ENCODE results near the gene CDC42. TPM values are rescaled to one million over a fixed set of nuclear protein-coding genes. Genes with fewer than 3 reads are reported as not detected.

The CDC42 gene
- total and polyA plus RNA-seq, 2 donors (not counting 1 experiment from before 2014, with no cell fraction given) = 325 to 446 TPM

GRCh38 chr1:22025368-22026155 lies 26.9 kb upstream of the CDC42 start:
- Histone ChIP-seq H3K4me2 (ENCODE audit: extremely low read depth, insufficient read depth, low read length) (peak overlapping the region; percentile 98), H4K20me1 (ENCODE audit: control insufficient read depth, extremely low read depth, insufficient read depth, low read length) (no peaks in the 10 kb centered on the region), H3K27me3 (ENCODE audit: control insufficient read depth, insufficient read depth, low read length) (no peaks in the 10 kb centered on the region), H3K79me2 (ENCODE audit: control insufficient read depth, insufficient read depth, low read length) (peaks cover 4% of the 10 kb centered on the region), H3K9me3 (ENCODE audit: control insufficient read depth, insufficient read depth, low read depth, low read length) (no peaks in the 10 kb centered on the region), H3K9ac (ENCODE audit: insufficient read depth, low read length) (peak overlapping the region; percentile 97), H3K27ac (ENCODE audit: insufficient read depth, low read length) (peak overlapping the region; percentile 99), H3K4me3 (replicated peaks in 1 of 4; ENCODE audit: control extremely low read depth in 1 of 4, insufficient read depth in 1 of 4, low read depth in 3 of 4, low read length in 4 of 4) (peak overlapping the region; percentile 94 to 100 (median 99)), H3K4me1 (ENCODE audit: control insufficient read depth, extremely low read depth, insufficient read depth, low read length) (peaks cover 12% of the 10 kb centered on the region), H3K36me3 (ENCODE audit: control insufficient read depth, insufficient read depth, low read length) (no peaks in the 10 kb centered on the region), H2AFZ (ENCODE audit: low read length) (peak overlapping the region; percentile 98)
- no peak for TF ChIP-seq EZH2 (IDR thresholded peaks at IDR 0.05; ENCODE audit: low read length, missing control alignments)
- TF ChIP-seq CTCF (conservative IDR thresholded peaks at IDR 0.05 in 1 of 2, IDR thresholded peaks at IDR 0.05 in 1 of 2; ENCODE audit: low read depth in 1 of 2, low read length in 2 of 2) = no peak
- DNase-seq (ENCODE audit: low read depth in 2 of 2) = peak; percentile 92 to 93

GRCh38 chr1:22026924-22027289 lies 25.6 kb upstream of the CDC42 start:
- TF ChIP-seq EZH2 (IDR thresholded peaks at IDR 0.05; ENCODE audit: low read length, missing control alignments) (no peak), CTCF (conservative IDR thresholded peaks at IDR 0.05 in 1 of 2, IDR thresholded peaks at IDR 0.05 in 1 of 2; ENCODE audit: low read depth in 1 of 2, low read length in 2 of 2) (no peak)
- no peak overlapping the region for H3K9ac ChIP-seq (ENCODE audit: insufficient read depth, low read length)
- no peak overlapping the region for H3K27ac ChIP-seq (ENCODE audit: insufficient read depth, low read length)
- H3K4me3 ChIP-seq (replicated peaks in 1 of 4; ENCODE audit: control extremely low read depth in 1 of 4, insufficient read depth in 1 of 4, low read depth in 3 of 4, low read length in 4 of 4) = no peak overlapping the region
- H3K27me3 ChIP-seq (ENCODE audit: control insufficient read depth, insufficient read depth, low read length) = no peaks in the 10 kb centered on the region
- no peaks in the 10 kb centered on the region for H4K20me1 ChIP-seq (ENCODE audit: control insufficient read depth, extremely low read depth, insufficient read depth, low read length)
- peaks cover 12% of the 10 kb centered on the region for H3K4me1 ChIP-seq (ENCODE audit: control insufficient read depth, extremely low read depth, insufficient read depth, low read length)
- no peak for DNase-seq (ENCODE audit: low read depth in 2 of 2)
- no peak overlapping the region for H3K4me2 ChIP-seq (ENCODE audit: extremely low read depth, insufficient read depth, low read length)
- H3K79me2 ChIP-seq (ENCODE audit: control insufficient read depth, insufficient read depth, low read length) = peaks cover 4% of the 10 kb centered on the region
- peaks cover 2% of the 10 kb centered on the region for H3K36me3 ChIP-seq (ENCODE audit: control insufficient read depth, insufficient read depth, low read length)
- no peak overlapping the region for H2AFZ ChIP-seq (ENCODE audit: low read length)
- no peaks in the 10 kb centered on the region for H3K9me3 ChIP-seq (ENCODE audit: control insufficient read depth, insufficient read depth, low read depth, low read length)

- Histone ChIP-seq H3K4me2 (ENCODE audit: extremely low read depth, insufficient read depth, low read length) (no peak overlapping the region), H3K9me3 (ENCODE audit: control insufficient read depth, insufficient read depth, low read depth, low read length) (no peaks in the 10 kb centered on the region), H3K4me1 (ENCODE audit: control insufficient read depth, extremely low read depth, insufficient read depth, low read length) (peaks cover 3% of the 10 kb centered on the region), H3K9ac (ENCODE audit: insufficient read depth, low read length) (no peak overlapping the region), H2AFZ (ENCODE audit: low read length) (no peak overlapping the region), H3K79me2 (ENCODE audit: control insufficient read depth, insufficient read depth, low read length) (peaks cover 4% of the 10 kb centered on the region), H4K20me1 (ENCODE audit: control insufficient read depth, extremely low read depth, insufficient read depth, low read length) (no peaks in the 10 kb centered on the region), H3K4me3 (replicated peaks in 1 of 4; ENCODE audit: control extremely low read depth in 1 of 4, insufficient read depth in 1 of 4, low read depth in 3 of 4, low read length in 4 of 4) (no peak overlapping the region), H3K27me3 (ENCODE audit: control insufficient read depth, insufficient read depth, low read length) (no peaks in the 10 kb centered on the region), H3K27ac (ENCODE audit: insufficient read depth, low read length) (no peak overlapping the region), H3K36me3 (ENCODE audit: control insufficient read depth, insufficient read depth, low read length) (peaks cover 2% of the 10 kb centered on the region)
- TF ChIP-seq EZH2 (IDR thresholded peaks at IDR 0.05; ENCODE audit: low read length, missing control alignments) = no peak
- TF ChIP-seq CTCF (conservative IDR thresholded peaks at IDR 0.05 in 1 of 2, IDR thresholded peaks at IDR 0.05 in 1 of 2; ENCODE audit: low read depth in 1 of 2, low read length in 2 of 2) = no peak
- DNase-seq (ENCODE audit: low read depth in 2 of 2) = no peak
Measured at GRCh38 chr1:22030057-22030456, 22.5 kb upstream of the CDC42 start.
